GM12878 (cell line): ENCODE measurements around the gene GSK3A. TPM values are rescaled to one million over a fixed set of nuclear protein-coding genes. Genes with fewer than 3 reads are reported as not detected.
A peak's percentile ranks its signal among the peaks of the same experiment; 100 is the strongest.

ENCODE experiments used
- ATF7 ChIP-seq: fragments of 450-650 bp; IDR thresholded peaks from 2 replicates; pipeline ENCODE4 v1.6.1; 2016; ENCODE audit warnings: low read depth, mild to moderate bottlenecking
- CBX3 ChIP-seq: fragments of 200-600 bp; sonication (generic); IDR thresholded peaks from 2 replicates; pipeline ENCODE4 v1.6.1; 2016; ENCODE audit warnings: low read depth, borderline replicate concordance
- CREB1 ChIP-seq: IDR thresholded peaks from 2 replicates; pipeline ENCODE4 v1.6.1; 2012; ENCODE audit warnings: low read depth, mild to moderate bottlenecking, inconsistent platforms
- EP300 ChIP-seq, 2 experiments: fragments of 150-350 bp in 1 of 2; IDR thresholded peaks; 2 replicates each; pipeline ENCODE4 v1.6.1; 2011 to 2012; ENCODE audit warnings: low read depth in 2 of 2, low read length in 2 of 2, borderline replicate concordance in 1 of 2, improper control_type of control experiment in 1 of 2, inconsistent platforms in 1 of 2; ENCODE audit not compliant: control insufficient read depth in 1 of 2
- HDAC2 ChIP-seq: fragments of 200-600 bp; sonication (generic); IDR thresholded peaks from 2 replicates; pipeline ENCODE4 v1.6.1; 2017
- IRF3 ChIP-seq: fragments of 450-650 bp; IDR thresholded peaks from 2 replicates; pipeline ENCODE4 v1.6.1; 2014; ENCODE audit warnings: mild to moderate bottlenecking
- IRF4 ChIP-seq: IDR thresholded peaks from 2 replicates; pipeline ENCODE4 v1.6.1; 2011; ENCODE audit warnings: low read depth, low read length
- JUNB ChIP-seq: IDR thresholded peaks from 2 replicates; pipeline ENCODE4 v1.6.1; 2016; ENCODE audit warnings: antibody characterized with exemption, mild to moderate bottlenecking
- NR2C1 ChIP-seq: fragments of 450-650 bp; IDR thresholded peaks from 2 replicates; pipeline ENCODE4 v1.6.1; 2017; ENCODE audit warnings: antibody characterized with exemption, mild to moderate bottlenecking, moderate library complexity
- NR2F1 ChIP-seq: fragments of 450-650 bp; conservative IDR thresholded peaks from 2 replicates; pipeline ENCODE4 v1.6.1; 2017; ENCODE audit warnings: mild to moderate bottlenecking
- RFX5 ChIP-seq: IDR thresholded peaks from 2 replicates; pipeline ENCODE4 v1.6.1; 2011; ENCODE audit warnings: low read depth, low read length, improper control_type of control experiment
- RUNX3 ChIP-seq: IDR thresholded peaks from 2 replicates; pipeline ENCODE4 v1.6.1; 2012; ENCODE audit warnings: low read length, inconsistent platforms
- SREBF2 ChIP-seq: IDR thresholded peaks from 2 replicates; pipeline ENCODE4 v1.6.1; 2012; ENCODE audit warnings: mild to moderate bottlenecking, low read length
- SRF ChIP-seq, 2 experiments: IDR thresholded peaks; 2 replicates each; pipeline ENCODE4 v1.6.1; 2011; ENCODE audit warnings: low read depth in 2 of 2, low read length in 2 of 2, mild to moderate bottlenecking in 1 of 2, moderate library complexity in 1 of 2
- SUPT20H ChIP-seq: IDR thresholded peaks from 2 replicates; pipeline ENCODE4 v1.6.1; 2011; ENCODE audit warnings: low read depth, mild to moderate bottlenecking, low read length, moderate library complexity, borderline replicate concordance; ENCODE audit not compliant: control insufficient read depth
- ZBTB4 ChIP-seq: fragments of 450-650 bp; formaldehyde crosslinking; IDR thresholded peaks from 2 replicates; pipeline ENCODE4 v1.4.0; 2022; ENCODE audit warnings: mild to moderate bottlenecking, moderate library complexity
- ZNF217 ChIP-seq: fragments of 450-650 bp; IDR thresholded peaks from 2 replicates; pipeline ENCODE4 v1.6.1; 2017; ENCODE audit warnings: antibody characterized with exemption, mild to moderate bottlenecking
- ZZZ3 ChIP-seq: IDR thresholded peaks from 2 replicates; pipeline ENCODE4 v1.6.1; 2011; ENCODE audit warnings: low read depth; ENCODE audit not compliant: control insufficient read depth, insufficient read length
- polyA plus RNA-seq, 11 experiments: library from polyadenylated mRNA; depleted of rRNA in 4 of 11; unstranded in 6 of 11; stranded (reverse) in 5 of 11; fragments of >200 nt; fragmentation: Nextera tagmentation in 4 of 11; fragmentation: Illumina TruSeq in 1 of 11; extraction: Ambion mirVana in 4 of 11; extraction: Trizol in 1 of 11; gene quantifications; 1 replicate in 1 of 11; 2 replicates in 10 of 11; pipeline versions ENCODE4 v1.2.1 to v1.2.3, GENCODE V29; 2011 to 2016; ENCODE audit warnings: inconsistent platforms in 2 of 11, missing spikeins in 2 of 11, low read depth in 1 of 11
- total RNA-seq, 4 experiments: library from RNA; depleted of rRNA in 3 of 4; stranded (reverse); fragments of >200 nt in 3 of 4; fragmentation: Illumina TruSeq in 1 of 4; extraction: Trizol in 1 of 4; gene quantifications; 2 replicates each; pipeline versions ENCODE4 v1.2.1 to v1.2.3, GENCODE V29; 2013 to 2021
- TF ChIP-seq, protein P1 (sequence below): fragments of 450-650 bp; IDR thresholded peaks from 2 replicates; pipeline ENCODE4 v1.6.1; 2017; ENCODE audit warnings: low read depth, mild to moderate bottlenecking, moderate library complexity
- TF ChIP-seq, protein P2 (sequence below): fragments of 450-650 bp; formaldehyde crosslinking; IDR thresholded peaks from 2 replicates; pipeline ENCODE4 v1.5.0; 2022; ENCODE audit warnings: mild to moderate bottlenecking, missing genetic modification characterization

Gene GSK3A
- total and polyA plus RNA-seq, 10 of the 15 experiments (the other 5 are each of a cell fraction or from before 2014, with no cell fraction given): 1.00 to 47.9 (median 15.2) TPM

DNA sequence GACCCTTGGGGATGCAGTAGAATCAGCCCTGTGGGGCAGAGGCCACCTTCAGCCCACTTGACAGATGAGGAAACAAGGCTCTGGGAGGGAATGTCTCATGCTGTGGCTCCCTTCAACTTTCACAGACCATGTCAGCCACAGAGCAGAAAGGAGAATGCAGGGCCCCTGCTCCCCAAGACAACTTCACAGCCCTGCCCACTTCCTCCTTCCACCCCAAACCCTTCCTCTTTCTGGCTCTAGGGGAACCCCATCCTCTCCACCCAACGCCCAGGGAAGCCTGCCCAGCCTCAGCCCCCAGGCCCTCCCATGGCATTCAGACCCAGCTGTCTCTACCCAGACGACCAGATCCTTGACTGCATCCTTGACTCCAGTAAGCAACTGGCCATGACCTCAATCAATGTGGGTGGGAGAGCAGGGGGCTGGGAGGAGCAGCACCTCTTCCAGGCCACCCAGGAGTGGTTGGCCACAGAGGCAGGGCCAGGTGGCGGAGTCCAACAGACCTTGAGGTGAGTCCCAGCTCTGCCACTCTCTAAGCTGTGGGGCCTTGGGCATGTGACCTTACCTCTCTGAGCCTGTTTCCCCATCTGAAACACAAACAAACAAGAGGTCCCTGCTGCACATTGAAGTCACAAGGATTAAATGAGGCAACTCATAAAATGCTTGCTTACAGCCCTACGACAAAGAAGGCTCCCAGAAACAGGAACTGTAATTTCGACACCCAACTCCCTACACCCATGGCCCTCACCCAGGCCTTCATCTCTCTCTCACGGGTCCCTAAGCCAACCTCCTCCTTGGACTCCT, 40.7 kb downstream of the GSK3A start (continued):
- TF ChIP-seq HDAC2 (no peak), ZNF217 (peak; percentile 79; the same call in 1 of the 2 replicates), SRF (IDR thresholded peaks at IDR 0.05; ENCODE audit: low read depth in 2 of 2, low read length in 2 of 2) (no peak), SUPT20H (no peak), SREBF2 (no peak), CBX3 (no peak), CREB1 (no peak), ZBTB4 (no peak), EP300 (IDR thresholded peaks at IDR 0.05; ENCODE audit: borderline replicate concordance in 1 of 2, control insufficient read depth in 1 of 2, low read depth in 2 of 2, low read length in 2 of 2) (0 out of 4 replicates have a peak, but pooled peaks of 1 of the 2 experiments have one; percentile 27), RFX5 (no peak), IRF4 (0 out of 2 replicates have a peak, but pooled peaks have one; percentile 26), RUNX3 (peak; percentile 79), IRF3 (no peak), NR2C1 (no peak), ZZZ3 (no peak), ATF7 (peak; percentile 39; the same call in 1 of the 2 replicates), NR2F1 (0 out of 2 replicates have a peak, but pooled peaks have one; percentile 12), JUNB (no peak)
- TF ChIP-seq, protein P1, sequence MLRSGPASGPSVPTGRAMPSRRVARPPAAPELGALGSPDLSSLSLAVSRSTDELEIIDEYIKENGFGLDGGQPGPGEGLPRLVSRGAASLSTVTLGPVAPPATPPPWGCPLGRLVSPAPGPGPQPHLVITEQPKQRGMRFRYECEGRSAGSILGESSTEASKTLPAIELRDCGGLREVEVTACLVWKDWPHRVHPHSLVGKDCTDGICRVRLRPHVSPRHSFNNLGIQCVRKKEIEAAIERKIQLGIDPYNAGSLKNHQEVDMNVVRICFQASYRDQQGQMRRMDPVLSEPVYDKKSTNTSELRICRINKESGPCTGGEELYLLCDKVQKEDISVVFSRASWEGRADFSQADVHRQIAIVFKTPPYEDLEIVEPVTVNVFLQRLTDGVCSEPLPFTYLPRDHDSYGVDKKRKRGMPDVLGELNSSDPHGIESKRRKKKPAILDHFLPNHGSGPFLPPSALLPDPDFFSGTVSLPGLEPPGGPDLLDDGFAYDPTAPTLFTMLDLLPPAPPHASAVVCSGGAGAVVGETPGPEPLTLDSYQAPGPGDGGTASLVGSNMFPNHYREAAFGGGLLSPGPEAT: peak; percentile 89
- TF ChIP-seq, protein P2, sequence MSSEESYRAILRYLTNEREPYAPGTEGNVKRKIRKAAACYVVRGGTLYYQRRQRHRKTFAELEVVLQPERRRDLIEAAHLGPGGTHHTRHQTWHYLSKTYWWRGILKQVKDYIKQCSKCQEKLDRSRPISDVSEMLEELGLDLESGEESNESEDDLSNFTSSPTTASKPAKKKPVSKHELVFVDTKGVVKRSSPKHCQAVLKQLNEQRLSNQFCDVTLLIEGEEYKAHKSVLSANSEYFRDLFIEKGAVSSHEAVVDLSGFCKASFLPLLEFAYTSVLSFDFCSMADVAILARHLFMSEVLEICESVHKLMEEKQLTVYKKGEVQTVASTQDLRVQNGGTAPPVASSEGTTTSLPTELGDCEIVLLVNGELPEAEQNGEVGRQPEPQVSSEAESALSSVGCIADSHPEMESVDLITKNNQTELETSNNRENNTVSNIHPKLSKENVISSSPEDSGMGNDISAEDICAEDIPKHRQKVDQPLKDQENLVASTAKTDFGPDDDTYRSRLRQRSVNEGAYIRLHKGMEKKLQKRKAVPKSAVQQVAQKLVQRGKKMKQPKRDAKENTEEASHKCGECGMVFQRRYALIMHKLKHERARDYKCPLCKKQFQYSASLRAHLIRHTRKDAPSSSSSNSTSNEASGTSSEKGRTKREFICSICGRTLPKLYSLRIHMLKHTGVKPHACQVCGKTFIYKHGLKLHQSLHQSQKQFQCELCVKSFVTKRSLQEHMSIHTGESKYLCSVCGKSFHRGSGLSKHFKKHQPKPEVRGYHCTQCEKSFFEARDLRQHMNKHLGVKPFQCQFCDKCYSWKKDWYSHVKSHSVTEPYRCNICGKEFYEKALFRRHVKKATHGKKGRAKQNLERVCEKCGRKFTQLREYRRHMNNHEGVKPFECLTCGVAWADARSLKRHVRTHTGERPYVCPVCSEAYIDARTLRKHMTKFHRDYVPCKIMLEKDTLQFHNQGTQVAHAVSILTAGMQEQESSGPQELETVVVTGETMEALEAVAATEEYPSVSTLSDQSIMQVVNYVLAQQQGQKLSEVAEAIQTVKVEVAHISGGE (CRISPR knock-in tag): no peak
